GM06990 (cell line): ENCODE data around the gene RPL38.

Source experiments
- DNase-seq: peaks from one replicate; pipeline ENCODE4 v3.0.0-alpha.2; 2011; ENCODE audit not compliant: insufficient read length; ENCODE audit errors: extremely low read depth
- H3K27me3 ChIP-seq: replicated peaks from 2 replicates; pipeline ENCODE4 v1.6.0; 2011; ENCODE audit warnings: low read length; ENCODE audit not compliant: control insufficient read depth, insufficient read depth
- H3K36me3 ChIP-seq: 2 replicates; pipeline ENCODE4 v1.5.1; 2011; ENCODE audit warnings: low read length; ENCODE audit not compliant: control insufficient read depth, insufficient read depth
- H3K4me3 ChIP-seq: replicated peaks from 2 replicates; pipeline ENCODE4 v1.5.1; 2011; ENCODE audit warnings: low read depth, mild to moderate bottlenecking, control low read depth, low read length
- CTCF ChIP-seq: IDR thresholded peaks from 2 replicates; pipeline ENCODE4 v1.5.1; 2011; ENCODE audit warnings: low read length, control low read depth, mild to moderate bottlenecking, inconsistent platforms; ENCODE audit not compliant: insufficient read depth, poor library complexity, severe bottlenecking

Gene RPL38

GRCh38 chr17:74190807-74191406, 12.6 kb upstream of the RPL38 start:
- H3K4me3 ChIP-seq: no peak overlapping the region
- H3K27me3 ChIP-seq: peaks cover 1% of the 10 kb centered on the region; the same call in 1 of the 2 replicates
- no peak for TF ChIP-seq CTCF
- DNase-seq: no peak
- no peaks in the 10 kb centered on the region for H3K36me3 ChIP-seq

GRCh38 chr17:74192950-74193781, 10.3 kb upstream of the RPL38 start:
- no peaks in the 10 kb centered on the region for H3K36me3 ChIP-seq
- H3K27me3 ChIP-seq: peaks cover 1% of the 10 kb centered on the region; the same call in 1 of the 2 replicates
- no peak for DNase-seq
- no peak for TF ChIP-seq CTCF
- H3K4me3 ChIP-seq: no peak overlapping the region

GRCh38 chr17:74194682-74195081, 8.8 kb upstream of the RPL38 start:
- peaks cover 1% of the 10 kb centered on the region; the same call in 1 of the 2 replicates for H3K27me3 ChIP-seq
- no peak overlapping the region for H3K4me3 ChIP-seq
- no peaks in the 10 kb centered on the region for H3K36me3 ChIP-seq
- no peak for DNase-seq
- TF ChIP-seq CTCF: no peak

GRCh38 chr17:74196541-74197317, 6.7 kb upstream of the RPL38 start:
- Histone ChIP-seq H3K36me3 (no peaks in the 10 kb centered on the region), H3K4me3 (no peak overlapping the region), H3K27me3 (peaks cover 1% of the 10 kb centered on the region; the same call in 1 of the 2 replicates)
- DNase-seq: no peak
- no peak for TF ChIP-seq CTCF

GRCh38 chr17:74197801-74198200, 5.7 kb upstream of the RPL38 start:
- DNase-seq: no peak
- TF ChIP-seq CTCF: no peak
- Histone ChIP-seq H3K4me3 (no peak overlapping the region), H3K27me3 (peaks cover 1% of the 10 kb centered on the region; the same call in 1 of the 2 replicates), H3K36me3 (no peaks in the 10 kb centered on the region)
